Heart left ventricle (tissue), 13 donors: Measurements from ENCODE around the gene FJX1.

ENCODE experiments used
- POLR2A ChIP-seq, 2 donors: fragments of 450-650 bp; IDR thresholded peaks; one replicate each; pipeline ENCODE4 v1.6.1; 2017; ENCODE audit warnings: antibody characterized with exemption in 2 of 2, mild to moderate bottlenecking in 2 of 2, moderate library complexity in 2 of 2
- TF ChIP-seq, protein P1 (sequence below), 12 donors: fragments of 200-600 bp; sonication (generic) in 4 of 12; IDR thresholded peaks; one replicate each; pipeline versions ENCODE4 v1.5.0 to v1.8.0; 2018 to 2022; ENCODE audit warnings: antibody characterized with exemption in 12 of 12, mild to moderate bottlenecking in 5 of 12
- donor health status: ischemic (EF 13 %, LVEDD 7.1; RV severe dilation, severe dysfunction).
- donor health status: DM: no; HTN: yes; CAD: no.
- donor health status: DM: no; HTN: no; CAD: no.
- donor health status: ischemic (EF 25% LVEDD 6.9; RV normal size, moderate dysfunction).
- donor health status: ischemic (EF 25% LVEDD 5.7; RV mildly dilated, moderate dysfunction).
- donor health status: ischemic (EF 35%, LVEDD 5.7; RV mildly dilated, moderate dysfunction).
- donor health status: nonischemic (EF 11% LVEDD 7.7; RV severe dilation, severe dysfunction).
- donor health status: DM: yes; HTN: yes; CAD: no.
- donor health status: PGD.
- donor health status: ischemic (EF 29% LVEDD 5.4; RV normal size, mild dysfunction).
- donor health status: nonischemic (EF 23%, LVEDD 6.1; RV moderate dilation, normal function).

DNA sequence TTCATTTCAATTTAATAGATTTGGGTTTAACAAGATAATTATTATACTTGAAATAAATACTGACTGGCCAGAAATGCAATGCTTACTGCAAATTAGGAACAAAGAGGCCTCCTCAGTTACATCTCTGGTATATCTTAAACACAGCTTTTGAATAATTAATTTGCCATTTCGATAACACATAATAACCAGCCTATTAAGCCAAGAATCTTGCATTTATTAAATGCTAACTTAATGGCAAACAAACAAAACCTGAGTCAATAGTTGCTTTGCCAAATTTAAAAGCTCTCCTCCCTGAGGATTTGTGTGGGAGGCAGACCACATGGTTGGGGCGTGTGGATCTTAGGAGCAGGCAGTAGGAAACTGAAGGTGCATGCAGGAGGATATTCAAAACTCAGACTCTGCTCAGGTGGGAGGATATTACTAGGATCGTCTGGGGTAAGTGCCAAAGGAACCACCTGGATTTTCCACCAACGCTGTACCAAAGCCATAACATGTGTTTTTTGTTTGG, 17.9 kb upstream of the FJX1 start:
- TF ChIP-seq, protein P1, sequence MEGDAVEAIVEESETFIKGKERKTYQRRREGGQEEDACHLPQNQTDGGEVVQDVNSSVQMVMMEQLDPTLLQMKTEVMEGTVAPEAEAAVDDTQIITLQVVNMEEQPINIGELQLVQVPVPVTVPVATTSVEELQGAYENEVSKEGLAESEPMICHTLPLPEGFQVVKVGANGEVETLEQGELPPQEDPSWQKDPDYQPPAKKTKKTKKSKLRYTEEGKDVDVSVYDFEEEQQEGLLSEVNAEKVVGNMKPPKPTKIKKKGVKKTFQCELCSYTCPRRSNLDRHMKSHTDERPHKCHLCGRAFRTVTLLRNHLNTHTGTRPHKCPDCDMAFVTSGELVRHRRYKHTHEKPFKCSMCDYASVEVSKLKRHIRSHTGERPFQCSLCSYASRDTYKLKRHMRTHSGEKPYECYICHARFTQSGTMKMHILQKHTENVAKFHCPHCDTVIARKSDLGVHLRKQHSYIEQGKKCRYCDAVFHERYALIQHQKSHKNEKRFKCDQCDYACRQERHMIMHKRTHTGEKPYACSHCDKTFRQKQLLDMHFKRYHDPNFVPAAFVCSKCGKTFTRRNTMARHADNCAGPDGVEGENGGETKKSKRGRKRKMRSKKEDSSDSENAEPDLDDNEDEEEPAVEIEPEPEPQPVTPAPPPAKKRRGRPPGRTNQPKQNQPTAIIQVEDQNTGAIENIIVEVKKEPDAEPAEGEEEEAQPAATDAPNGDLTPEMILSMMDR (IDR thresholded peaks at IDR 0.05) = no peak
- no peak for TF ChIP-seq POLR2A (IDR thresholded peaks at IDR 0.05)
